MM.1S (cell line): ENCODE data around the gene FOXN1.
"Not testable (repeated sequence)": the region's sequence is repeated elsewhere in the genome, so short reads cannot be mapped to it uniquely, and the experiment has no call there.

Experiments
- DNase-seq: peaks from one replicate; pipeline ENCODE4 v3.0.0-alpha.2; 2015
- H2AFZ ChIP-seq: fragments of 300-600 bp; sonication (generic); 2 replicates; pipeline ENCODE4 v1.6.0; 2016; ENCODE audit warnings: antibody characterized with exemption, low read length
- H3F3A ChIP-seq: fragments of 300-600 bp; sonication (generic); 2 replicates; pipeline ENCODE4 v1.6.1; 2016; ENCODE audit warnings: mild to moderate bottlenecking, antibody characterized with exemption, low read length, moderate library complexity, mixed read lengths; ENCODE audit not compliant: insufficient read depth
- H3K27ac ChIP-seq: fragments of 300-600 bp; sonication (generic); 2 replicates; pipeline ENCODE4 v1.5.1; 2016; ENCODE audit warnings: mild to moderate bottlenecking, low read length
- H3K27me3 ChIP-seq: fragments of 300-600 bp; sonication (generic); replicated peaks from 2 replicates; pipeline ENCODE4 v1.6.0; 2016; ENCODE audit warnings: low read length; ENCODE audit not compliant: insufficient read depth
- H3K36me3 ChIP-seq: fragments of 300-600 bp; sonication (generic); replicated peaks from 2 replicates; pipeline ENCODE4 v1.6.1; 2016; ENCODE audit warnings: mild to moderate bottlenecking, low read length, mixed read lengths; ENCODE audit not compliant: insufficient read depth
- H3K4me1 ChIP-seq: fragments of 300-600 bp; sonication (generic); 2 replicates; pipeline ENCODE4 v1.6.1; 2016; ENCODE audit warnings: low read length, mixed read lengths
- H3K4me2 ChIP-seq: fragments of 300-600 bp; sonication (generic); 2 replicates; pipeline ENCODE4 v1.6.0; 2016; ENCODE audit warnings: low read depth, low read length
- H3K4me3 ChIP-seq: fragments of 300-600 bp; sonication (generic); 2 replicates; pipeline ENCODE4 v1.5.1; 2016; ENCODE audit warnings: low read length, mixed read lengths
- H3K79me2 ChIP-seq: fragments of 300-600 bp; sonication (generic); 2 replicates; pipeline ENCODE4 v1.6.1; 2016; ENCODE audit warnings: mixed run types, low read length, mixed read lengths
- H3K9ac ChIP-seq: fragments of 300-600 bp; sonication (generic); 2 replicates; pipeline ENCODE4 v1.6.1; 2016; ENCODE audit warnings: low read length, mixed read lengths
- H3K9me2 ChIP-seq: fragments of 300-600 bp; sonication (generic); replicated peaks from 2 replicates; pipeline ENCODE4 v1.6.1; 2016; ENCODE audit warnings: mild to moderate bottlenecking, low read length, mixed read lengths; ENCODE audit not compliant: insufficient read depth
- H3K9me3 ChIP-seq: fragments of 300-600 bp; sonication (generic); replicated peaks from 2 replicates; pipeline ENCODE4 v1.6.1; 2016; ENCODE audit warnings: mild to moderate bottlenecking, low read length, mixed read lengths; ENCODE audit not compliant: insufficient read depth
- H4K20me1 ChIP-seq: fragments of 300-600 bp; sonication (generic); 2 replicates; pipeline ENCODE4 v1.6.1; 2016; ENCODE audit warnings: mild to moderate bottlenecking, low read length, moderate library complexity, mixed read lengths; ENCODE audit not compliant: insufficient read depth
- CTCF ChIP-seq: fragments of 300-600 bp; sonication (generic); IDR thresholded peaks from 2 replicates; pipeline ENCODE4 v1.5.1; 2016; ENCODE audit warnings: antibody characterized with exemption, low read length, mixed read lengths
- EZH2 ChIP-seq: fragments of 300-600 bp; sonication (generic); optimal IDR thresholded peaks from 2 replicates; pipeline ENCODE3; 2017; ENCODE audit warnings: low read depth, mild to moderate bottlenecking, antibody characterized with exemption, low read length, mixed read lengths
- EZH2phosphoT487 ChIP-seq: fragments of 300-600 bp; sonication (generic); IDR thresholded peaks from 2 replicates; pipeline ENCODE4 v1.6.1; 2018; ENCODE audit warnings: antibody characterized with exemption, low read length

FOXN1 gene

GRCh38 chr17:28466001-28466400 lies 40.1 kb upstream of the FOXN1 start:
- H3K9ac ChIP-seq, result no peak overlapping the region

DNA sequence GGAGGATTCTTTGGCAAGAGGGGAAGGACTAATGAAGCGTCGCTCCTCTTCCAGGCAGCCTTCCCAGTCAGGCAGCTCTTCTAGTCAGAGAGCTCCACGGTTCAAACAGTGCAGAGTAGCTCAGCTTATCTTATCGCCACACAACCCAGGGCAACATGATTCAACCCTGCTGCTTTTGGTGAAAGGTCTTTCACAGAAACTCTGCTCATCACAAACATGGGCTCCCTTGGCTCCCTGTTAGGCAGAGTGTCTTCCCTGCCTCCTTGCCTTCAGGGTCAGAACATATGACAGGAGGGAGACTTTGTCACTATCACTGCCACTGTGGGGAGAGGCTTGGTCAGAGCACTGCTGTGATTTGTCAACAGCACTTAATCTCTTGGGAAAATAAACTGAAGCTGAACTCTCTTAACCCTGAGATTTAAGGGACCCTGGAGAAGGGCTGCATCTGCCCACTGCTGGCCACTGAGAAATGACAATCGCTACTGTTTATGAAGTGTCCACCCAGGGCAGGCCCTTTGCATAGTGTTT lies 39.6 kb upstream of the FOXN1 start:
- Histone ChIP-seq H3K4me1 (no peaks in the 10 kb centered on the region), H4K20me1 (no peaks in the 10 kb centered on the region), H3K9ac (no peak overlapping the region), H3K9me2 (no peaks in the 10 kb centered on the region), H2AFZ (no peak overlapping the region), H3K27ac (no peak overlapping the region), H3K4me2 (no peak overlapping the region), H3K9me3 (no peaks in the 10 kb centered on the region), H3K79me2 (no peaks in the 10 kb centered on the region), H3K36me3 (no peaks in the 10 kb centered on the region), H3K4me3 (no peak overlapping the region), H3K27me3 (peaks cover 6% of the 10 kb centered on the region; the same call in 1 of the 2 replicates), H3F3A (peaks cover 5% of the 10 kb centered on the region; the same call in 1 of the 2 replicates)
- DNase-seq, result no peak
- TF ChIP-seq EZH2phosphoT487 (no peak), CTCF (no peak), EZH2 (no peak)

More at GRCh38 chr17:28466001-28466400, 40.1 kb upstream of the FOXN1 start:
- Histone ChIP-seq H3K4me3 (no peak overlapping the region), H3K36me3 (no peaks in the 10 kb centered on the region), H3K9me3 (no peaks in the 10 kb centered on the region), H3K4me1 (no peaks in the 10 kb centered on the region), H3K9me2 (no peaks in the 10 kb centered on the region), H3K79me2 (no peaks in the 10 kb centered on the region), H3K27ac (no peak overlapping the region), H3F3A (peaks cover 5% of the 10 kb centered on the region; the same call in 1 of the 2 replicates), H4K20me1 (no peaks in the 10 kb centered on the region), H2AFZ (no peak overlapping the region), H3K4me2 (no peak overlapping the region), H3K27me3 (peaks cover 6% of the 10 kb centered on the region; the same call in 1 of the 2 replicates)
- DNase-seq, result no peak
- TF ChIP-seq EZH2phosphoT487 (no peak), EZH2 (no peak), CTCF (no peak)

DNA sequence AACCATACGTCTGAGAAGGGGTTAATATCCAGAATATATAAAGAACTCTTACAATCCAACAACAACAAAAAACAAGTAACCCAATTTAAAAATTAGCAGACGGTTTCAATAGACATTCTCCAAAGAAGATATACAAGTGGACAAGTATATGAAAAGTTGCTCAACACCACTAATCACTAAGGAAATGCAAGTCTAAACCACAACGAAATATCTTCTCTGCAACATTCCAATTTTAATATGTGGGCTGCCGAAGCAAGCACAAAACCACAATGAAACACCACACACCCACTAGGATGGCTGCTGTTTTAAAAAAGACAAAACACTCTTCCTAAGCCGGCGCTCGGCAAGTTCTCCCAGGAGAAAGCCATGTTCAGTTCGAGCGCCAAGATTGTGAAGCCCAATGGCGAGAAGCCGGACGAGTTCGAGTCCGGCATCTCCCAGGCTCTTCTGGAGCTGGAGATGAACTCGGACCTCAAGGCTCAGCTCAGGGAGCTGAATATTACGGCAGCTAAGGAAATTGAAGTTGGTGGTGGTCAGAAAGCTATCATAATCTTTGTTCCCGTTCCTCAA lies 38.6 kb upstream of the FOXN1 start:
- Histone ChIP-seq H4K20me1 (no peaks in the 10 kb centered on the region), H2AFZ (no peak overlapping the region), H3K4me1 (no peaks in the 10 kb centered on the region), H3K36me3 (no peaks in the 10 kb centered on the region), H3K4me2 (no peak overlapping the region), H3K9me3 (no peaks in the 10 kb centered on the region), H3K27me3 (peaks cover 6% of the 10 kb centered on the region; the same call in 1 of the 2 replicates), H3K4me3 (no peak overlapping the region), H3K27ac (no peak overlapping the region), H3K79me2 (no peaks in the 10 kb centered on the region), H3K9me2 (no peaks in the 10 kb centered on the region), H3F3A (peaks cover 5% of the 10 kb centered on the region; the same call in 1 of the 2 replicates), H3K9ac (no peak overlapping the region)
- TF ChIP-seq CTCF (no peak), EZH2 (no peak), EZH2phosphoT487 (no peak)
- no peak for DNase-seq

- H3K4me2 ChIP-seq, H4K20me1 ChIP-seq, DNase-seq, H3K27ac ChIP-seq, H3K4me1 ChIP-seq, H3K9me2 ChIP-seq, H2AFZ ChIP-seq, H3K9me3 ChIP-seq, H3K27me3 ChIP-seq, H3K79me2 ChIP-seq, H3F3A ChIP-seq, H3K36me3 ChIP-seq, H3K9ac ChIP-seq, H3K4me3 ChIP-seq: not testable (repeated sequence)
Measured at GRCh38 chr17:28468033-28468735, 38.0 kb upstream of the FOXN1 start.
